GM21528 (cell line): ENCODE results near the gene UGGT1.
A peak's percentile ranks its signal among the peaks of the same experiment; 100 is the strongest.

ENCODE experiments used
- ATAC-seq: cut with Tn5 transposase; IDR thresholded peaks from one replicate; pipeline ENCODE4 v1.9.1; 2021; ENCODE audit warnings: mild to moderate bottlenecking, moderate library complexity; ENCODE audit not compliant: unreplicated experiment, low FRiP score

UGGT1 gene

DNA sequence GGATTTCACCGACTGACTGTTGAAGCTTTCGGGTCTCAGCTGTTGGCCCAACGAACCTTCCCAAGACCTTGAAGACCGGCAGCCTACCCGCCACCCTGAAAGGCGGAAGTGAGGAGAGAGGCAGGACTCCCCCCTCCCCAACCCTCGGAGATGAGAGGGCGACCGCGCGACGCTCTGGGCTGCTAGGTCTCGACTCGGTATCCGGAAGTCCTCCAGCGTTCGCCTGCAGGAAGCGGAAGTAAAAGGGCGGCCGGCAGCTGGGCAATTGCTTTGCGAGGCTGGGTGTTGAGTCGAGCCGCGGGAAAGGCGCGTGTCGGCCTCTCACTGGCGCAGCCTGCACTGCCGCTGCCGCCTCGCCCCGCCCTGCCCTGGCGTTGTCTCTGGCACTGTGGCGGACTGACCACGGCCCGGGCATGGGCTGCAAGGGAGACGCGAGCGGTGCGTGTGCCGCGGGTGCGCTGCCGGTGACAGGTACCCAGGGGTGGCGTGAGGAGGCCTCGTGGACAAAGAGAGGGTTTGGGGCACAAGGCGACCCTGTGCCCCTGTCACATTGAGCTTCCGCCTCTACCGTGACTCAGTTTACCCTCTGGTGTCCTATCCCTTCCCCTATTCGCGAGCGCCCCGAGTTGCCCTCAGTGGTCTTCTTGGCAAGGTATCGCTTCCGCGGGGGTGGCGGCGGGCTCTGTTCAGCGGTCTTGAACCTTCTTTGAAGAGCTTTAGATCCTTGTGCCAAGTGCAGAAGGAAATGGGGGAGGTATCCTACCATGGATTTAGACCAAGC, at the start of gene UGGT1:
UGGT1 (plus strand) TSS at position 256 of the 781 bp plus-strand sequence; CDS start at position 414, 158 bp downstream.
- ATAC-seq, result peak; percentile 96

DNA sequence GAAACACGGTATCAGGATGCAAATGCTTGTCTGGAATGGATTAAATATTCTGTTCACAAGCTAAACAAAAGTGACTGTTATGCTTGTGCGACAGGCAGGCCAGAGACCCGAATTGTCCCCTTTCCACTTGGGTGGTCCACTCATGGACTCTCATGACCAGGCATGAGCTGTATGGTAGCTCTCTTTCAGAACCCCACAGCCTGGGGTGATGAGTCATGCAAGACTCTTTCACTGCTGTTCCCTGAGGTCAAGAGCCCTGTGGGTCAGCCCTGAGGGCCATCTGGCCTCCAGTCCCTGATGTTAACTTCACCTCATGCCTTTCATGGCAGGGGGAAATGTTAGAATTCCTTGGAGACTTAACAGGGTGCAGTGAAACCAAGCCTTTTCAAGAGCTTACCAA, 49.4 kb upstream of the UGGT1 start:
- ATAC-seq, result no peak

GRCh38 chr2:128043041-128043440, 48.0 kb upstream of the UGGT1 start:
- ATAC-seq, result no peak

- ATAC-seq, result no peak
These were observed 37.7 kb upstream of the UGGT1 start for GRCh38 chr2:128053331-128053730.

DNA sequence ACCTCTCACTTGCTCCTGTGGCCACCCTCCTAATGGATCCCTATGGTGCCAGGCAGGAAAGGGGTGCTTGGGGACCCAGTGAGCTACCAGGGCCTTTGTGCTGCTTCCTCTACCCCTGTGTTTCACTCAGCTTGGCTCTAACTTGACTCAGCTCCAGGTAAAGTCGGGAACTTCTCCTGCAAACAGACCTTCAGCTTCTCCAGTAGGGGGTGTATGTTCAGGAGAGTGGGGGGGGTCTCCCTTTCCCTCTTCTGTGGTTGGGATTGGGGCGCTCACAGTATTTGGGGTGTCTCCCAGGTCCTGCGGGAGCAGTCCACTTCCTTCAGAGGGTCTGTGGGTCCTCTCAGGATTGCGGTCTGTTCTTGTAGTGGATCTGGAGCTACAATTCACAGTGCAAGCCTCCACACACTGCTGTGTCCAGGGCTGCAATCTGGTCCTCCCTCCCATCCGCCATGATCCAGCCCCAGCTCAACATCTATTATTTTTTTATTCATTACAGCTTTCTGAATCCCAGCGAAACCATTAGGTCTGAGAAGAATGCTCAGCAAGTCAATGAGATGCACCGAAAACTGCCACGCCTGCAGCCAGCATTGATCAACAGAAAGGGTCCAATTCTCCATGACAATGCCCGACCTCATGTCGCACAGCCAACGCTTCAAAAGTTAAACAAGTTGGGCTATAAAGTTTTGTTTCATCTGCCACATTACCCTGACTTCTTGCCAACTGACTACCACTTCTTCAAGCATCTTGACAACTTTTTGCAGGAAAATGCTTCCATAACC, 36.7 kb upstream of the UGGT1 start:
- no peak for ATAC-seq

DNA sequence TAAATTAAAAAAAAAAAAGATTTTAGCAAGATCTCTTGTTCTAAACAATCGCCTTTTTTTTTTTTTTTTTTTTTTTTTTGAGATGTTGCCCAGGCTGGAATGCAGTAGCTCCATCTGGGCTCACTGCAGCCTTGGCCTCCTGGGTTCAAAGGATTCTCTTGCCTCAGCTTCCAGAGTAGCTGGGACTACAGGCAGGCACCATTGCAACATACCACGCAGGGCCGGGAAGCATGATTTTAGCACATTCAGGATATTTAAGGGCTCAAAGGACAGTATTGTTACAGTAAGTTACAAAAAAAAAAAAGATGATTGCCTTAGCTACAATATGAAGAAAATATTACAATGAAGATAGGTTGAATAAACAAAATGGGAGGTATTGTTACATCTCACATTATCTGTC, 33.7 kb upstream of the UGGT1 start:
- ATAC-seq, result no peak

GRCh38 chr2:128058114-128058513, 32.9 kb upstream of the UGGT1 start:
- ATAC-seq, result no peak

DNA sequence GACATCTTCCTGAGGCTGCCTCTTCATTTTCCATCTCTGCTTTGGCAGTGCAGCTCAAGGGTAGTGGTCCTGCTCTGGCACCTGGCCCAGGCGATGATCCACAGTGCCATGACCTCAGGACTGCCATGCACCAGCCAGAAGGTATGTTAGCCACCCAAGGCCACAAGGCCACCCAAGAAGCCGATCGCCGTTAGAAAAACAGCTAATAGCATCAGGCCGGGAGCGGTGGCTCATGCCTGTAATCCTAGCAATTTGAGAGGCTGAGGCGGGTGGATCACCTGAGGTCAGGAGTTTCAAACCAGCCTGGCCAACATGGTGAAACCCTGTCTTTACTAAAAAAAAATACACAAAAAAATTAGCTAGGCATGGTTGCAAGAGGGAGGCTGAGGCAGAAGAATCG, 28.4 kb upstream of the UGGT1 start:
- no peak for ATAC-seq

DNA sequence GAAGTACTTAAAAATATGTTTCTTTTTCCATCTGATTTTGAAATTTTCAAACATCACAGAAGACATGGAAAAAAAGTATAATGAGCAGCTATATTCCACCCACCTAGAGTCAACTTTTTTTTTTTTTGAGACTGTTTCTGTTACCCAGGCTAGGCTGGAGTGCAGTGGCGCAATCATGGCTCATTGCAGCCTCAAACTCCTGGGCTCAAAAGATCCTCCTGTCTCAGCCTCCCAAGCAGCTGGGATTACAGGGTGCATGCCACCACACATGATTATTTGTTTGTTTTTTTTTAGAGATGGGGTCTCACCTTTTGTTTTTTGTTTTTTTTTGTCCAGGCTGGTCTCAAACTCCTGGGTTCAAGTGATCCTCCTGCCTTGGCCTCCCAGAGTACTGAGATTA, 26.6 kb upstream of the UGGT1 start:
- no peak for ATAC-seq

DNA sequence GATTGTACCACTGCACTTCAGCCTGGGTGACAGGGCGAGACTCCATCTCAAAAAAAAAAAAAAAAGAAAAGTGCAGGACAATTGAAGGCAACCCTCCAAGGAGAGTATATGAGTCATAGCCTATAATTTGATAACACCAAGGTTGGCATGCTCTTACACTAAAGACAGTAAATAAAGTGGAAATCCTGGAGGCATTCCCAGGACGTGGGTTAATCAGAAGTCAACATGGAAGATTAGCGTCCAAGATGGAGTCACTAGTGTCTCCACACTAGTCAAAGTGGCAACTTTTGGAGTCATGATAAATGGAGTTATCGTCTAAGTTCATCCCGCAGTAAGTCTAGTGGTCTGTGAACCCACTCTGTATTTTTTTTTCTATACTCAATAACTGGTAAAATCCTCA, 21.2 kb upstream of the UGGT1 start:
- ATAC-seq, result no peak

DNA sequence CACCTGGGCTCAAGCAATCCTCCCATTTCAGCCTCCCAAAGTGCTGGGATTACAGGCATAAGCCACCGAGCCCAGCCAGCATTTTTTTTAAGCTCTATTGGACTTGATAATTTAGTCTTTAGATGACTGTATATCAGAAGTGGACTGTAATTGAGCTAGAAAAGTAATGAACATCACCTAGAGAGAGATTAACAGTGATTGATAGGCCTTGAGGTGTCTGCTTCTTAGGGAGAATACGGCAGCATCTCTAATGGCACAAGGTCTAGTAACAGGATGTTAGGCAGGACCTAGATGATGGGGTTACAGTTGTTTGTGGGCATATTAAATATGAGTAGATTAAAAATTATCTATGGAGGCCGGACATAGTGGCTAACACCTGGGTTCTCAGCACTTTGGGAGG, 17.7 kb upstream of the UGGT1 start:
- no peak for ATAC-seq

GRCh38 chr2:128076461-128077106, 14.4 kb upstream of the UGGT1 start:
- ATAC-seq, result no peak

DNA sequence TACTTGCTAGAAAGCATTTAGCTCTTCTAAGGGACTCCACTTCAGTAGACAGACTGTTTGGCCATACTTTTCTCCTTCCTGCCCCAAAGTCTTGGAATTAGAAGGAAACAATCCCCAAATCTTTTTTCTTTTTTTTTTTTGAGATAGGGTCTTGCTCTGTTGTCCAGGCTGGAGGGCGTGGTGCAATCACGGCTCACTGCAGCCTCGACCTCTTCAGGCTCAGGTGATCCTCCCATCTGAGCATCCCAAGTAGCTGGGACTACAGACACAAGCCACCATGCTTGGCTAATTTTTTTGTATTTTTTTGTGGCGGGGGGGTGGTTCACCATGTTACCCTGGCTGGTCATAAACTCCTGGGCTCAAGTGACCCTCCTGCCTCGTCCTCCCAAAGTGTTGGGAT, 6.2 kb upstream of the UGGT1 start:
- no peak for ATAC-seq

DNA sequence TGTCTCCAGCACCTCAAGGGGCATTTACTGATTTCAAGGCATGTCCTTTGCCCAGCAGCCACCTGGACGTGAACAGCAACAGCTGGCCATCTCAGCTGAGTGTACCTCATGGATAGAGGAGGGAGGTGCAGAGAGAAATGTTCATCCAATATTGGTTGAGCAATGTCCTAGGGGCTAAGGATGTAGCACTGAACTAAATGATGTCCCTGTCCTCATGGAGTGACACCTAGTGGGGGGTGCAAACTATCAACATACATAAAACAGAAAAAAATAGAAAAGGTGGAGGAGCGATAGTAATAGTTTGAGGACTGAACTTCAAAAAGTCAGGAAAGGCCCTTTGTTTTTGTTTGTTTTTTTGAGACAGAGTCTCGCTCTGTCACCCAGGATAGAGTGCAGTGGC, 4.8 kb upstream of the UGGT1 start:
- no peak for ATAC-seq

DNA sequence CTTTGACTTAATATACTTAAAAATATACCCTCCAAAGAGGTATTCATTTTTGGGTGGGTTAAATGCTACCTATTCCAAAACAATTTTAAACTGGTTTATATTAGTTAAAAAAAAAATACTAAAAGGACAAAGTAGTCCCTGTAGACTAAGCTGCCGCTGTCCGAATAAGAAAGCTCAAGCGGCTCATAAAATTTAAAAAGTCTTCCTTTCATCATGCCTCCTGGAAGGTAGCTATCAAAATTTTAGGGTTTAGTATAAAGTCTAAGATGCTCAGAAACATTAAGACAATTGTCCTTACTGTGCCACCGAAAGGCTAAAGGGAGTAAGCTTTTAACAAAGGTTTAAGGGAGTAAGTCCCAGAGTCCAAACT, 440 bp upstream of the UGGT1 start:
- ATAC-seq, result no peak

GRCh38 chr2:128091726-128092080, 703 bp downstream of the UGGT1 start:
- no peak for ATAC-seq

DNA sequence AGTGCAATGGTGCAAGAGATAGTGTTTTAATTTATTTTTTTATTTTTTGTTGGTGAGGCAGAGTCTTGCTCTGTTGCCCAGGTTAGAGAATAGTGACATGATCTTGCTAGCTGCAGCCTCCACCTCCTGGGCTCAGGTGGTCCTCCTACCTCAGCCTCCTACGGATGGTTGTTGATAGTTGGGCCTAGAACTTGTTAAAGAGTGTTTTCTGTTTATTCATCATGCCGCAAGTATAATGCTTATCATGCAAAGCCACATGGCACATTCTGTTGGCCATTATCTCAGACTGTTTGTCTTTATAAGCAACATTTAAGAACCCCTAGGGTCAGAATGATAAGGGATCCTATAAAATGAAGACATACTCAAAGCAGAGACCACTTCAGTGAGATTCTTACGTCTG, 1.7 kb downstream of the UGGT1 start:
- no peak for ATAC-seq

GRCh38 chr2:128093762-128094161, 2.8 kb downstream of the UGGT1 start:
- no peak for ATAC-seq

DNA sequence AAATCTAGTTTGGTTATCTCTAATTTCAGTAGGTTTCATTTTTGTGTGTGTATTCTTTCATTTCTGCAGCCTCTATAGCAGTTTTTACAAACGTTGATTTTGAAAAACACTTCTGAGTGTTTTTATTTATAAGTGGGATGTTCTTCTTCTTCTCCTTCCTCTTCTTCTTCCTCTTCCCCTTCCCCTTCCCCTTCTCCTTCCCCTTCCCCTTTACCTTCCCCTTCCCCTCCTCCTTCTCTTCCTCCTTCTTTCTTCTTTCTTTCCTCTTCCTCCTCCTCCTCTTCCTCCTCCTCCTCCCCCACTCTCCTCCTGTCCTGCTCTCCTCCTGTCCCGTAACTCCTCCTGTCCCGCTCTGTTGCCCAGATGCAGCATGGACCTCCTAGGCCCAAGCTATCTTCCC, 4.2 kb downstream of the UGGT1 start:
- ATAC-seq, result no peak

DNA sequence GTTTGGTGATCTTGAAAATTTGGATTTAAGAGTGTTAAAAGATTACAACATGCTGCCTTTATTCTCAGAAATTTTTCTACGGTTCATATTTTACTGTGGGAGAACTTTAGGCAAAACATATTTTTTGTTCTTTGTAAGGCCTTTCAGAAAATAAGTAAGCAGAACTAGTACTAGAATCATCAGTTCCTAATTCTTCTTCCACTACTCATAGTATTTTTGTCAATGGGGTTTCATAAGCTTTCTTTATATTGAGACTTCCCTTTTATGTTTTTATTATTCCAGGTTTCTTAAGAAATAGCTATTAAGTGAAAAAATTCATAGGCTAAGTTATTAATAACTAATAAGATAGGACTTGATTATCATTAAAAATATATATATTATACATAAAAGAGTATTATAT, 12.4 kb downstream of the UGGT1 start:
- ATAC-seq, result no peak

DNA sequence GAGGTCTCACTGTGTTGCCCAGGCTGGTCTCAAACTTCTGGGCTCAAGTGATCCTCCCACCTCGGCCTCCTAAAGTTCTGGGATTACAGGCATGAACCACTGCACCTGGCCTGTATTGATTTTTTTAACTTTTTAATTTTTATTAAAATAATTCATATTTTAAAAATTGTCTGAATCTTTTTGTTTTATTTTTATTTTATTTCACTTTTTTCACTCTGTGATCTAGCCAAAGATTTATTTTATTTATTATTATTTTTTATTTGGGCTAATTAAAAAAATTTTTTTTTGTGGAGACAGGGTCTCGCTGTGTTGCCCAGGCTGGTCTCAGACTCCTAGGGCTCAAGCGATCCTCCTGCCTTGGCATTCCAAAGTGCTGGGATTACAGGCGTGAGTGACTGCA, 14.1 kb downstream of the UGGT1 start:
- ATAC-seq, result no peak

- ATAC-seq, result no peak
These were observed 17.2 kb downstream of the UGGT1 start for GRCh38 chr2:128108166-128108565.
